Osteocyte (in vitro differentiated cells): ENCODE measurements around the gene DLG5. TPM values are rescaled to one million over a fixed set of nuclear protein-coding genes. Genes with fewer than 3 reads are reported as not detected.
A peak's percentile ranks its signal among the peaks of the same experiment; 100 is the strongest.

ENCODE experiments used
- DNase-seq: peaks from one replicate; pipeline ENCODE4 v3.0.0; 2021; ENCODE audit warnings: mixed read lengths; ENCODE audit not compliant: unreplicated experiment; ENCODE audit errors: extremely low spot score
- H3K27ac Mint-ChIP-seq: one replicate; pipeline ENCODE4 v1.8.0; 2021; ENCODE audit warnings: mild to moderate bottlenecking, mixed read lengths; ENCODE audit not compliant: unreplicated experiment
- H3K27me3 Mint-ChIP-seq: one replicate; pipeline ENCODE4 v1.8.0; 2021; ENCODE audit warnings: mixed read lengths; ENCODE audit not compliant: unreplicated experiment
- H3K36me3 Mint-ChIP-seq: one replicate; pipeline ENCODE4 v1.8.0; 2021; ENCODE audit warnings: mixed read lengths; ENCODE audit not compliant: unreplicated experiment
- H3K4me1 Mint-ChIP-seq: one replicate; pipeline ENCODE4 v1.8.0; 2021; ENCODE audit warnings: mixed read lengths; ENCODE audit not compliant: unreplicated experiment
- H3K4me3 Mint-ChIP-seq: one replicate; pipeline ENCODE4 v1.8.0; 2021; ENCODE audit warnings: mild to moderate bottlenecking, moderate library complexity, mixed read lengths; ENCODE audit not compliant: unreplicated experiment
- H3K9me3 Mint-ChIP-seq: one replicate; pipeline ENCODE4 v1.8.0; 2021; ENCODE audit warnings: mixed read lengths; ENCODE audit not compliant: unreplicated experiment
- total RNA-seq: library from RNA; stranded (reverse); gene quantifications from 2 replicates; pipeline ENCODE4 v1.2.1, GENCODE V29; 2021
- TF ChIP-seq, protein P1 (sequence below): fragments of 200-600 bp; sonication (generic); IDR thresholded peaks from 2 replicates; pipeline ENCODE4 v1.5.0; 2021; ENCODE audit warnings: antibody characterized with exemption, mild to moderate bottlenecking, moderate library complexity

DLG5 gene
- total RNA-seq, 1 donor from 2014 or later, result 69.8 TPM

DNA sequence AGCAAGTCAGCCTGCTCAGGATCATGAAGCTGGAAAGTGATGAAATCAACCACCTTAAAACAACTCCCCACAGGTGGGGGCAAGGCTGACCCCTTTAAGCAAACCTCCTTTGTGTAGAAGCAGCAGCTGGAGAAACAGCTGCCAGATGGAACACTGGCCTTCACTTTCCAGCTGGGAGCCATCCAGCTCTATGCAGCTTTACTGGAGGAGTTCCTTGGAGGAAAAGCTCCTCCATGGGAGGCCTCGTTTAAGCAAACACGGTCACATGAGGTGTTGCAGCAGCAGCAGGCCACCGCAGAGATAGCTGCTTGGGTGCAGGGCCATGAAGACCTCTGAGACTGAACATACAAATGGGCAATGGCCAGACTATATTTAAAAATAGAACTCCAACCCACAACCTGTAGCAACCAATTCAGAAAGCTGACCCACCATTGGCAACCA, 13.0 kb upstream of the DLG5 start:
- no peak for DNase-seq
- peaks cover 38% of the 10 kb centered on the region for H3K4me1 Mint-ChIP-seq
- TF ChIP-seq, protein P1, sequence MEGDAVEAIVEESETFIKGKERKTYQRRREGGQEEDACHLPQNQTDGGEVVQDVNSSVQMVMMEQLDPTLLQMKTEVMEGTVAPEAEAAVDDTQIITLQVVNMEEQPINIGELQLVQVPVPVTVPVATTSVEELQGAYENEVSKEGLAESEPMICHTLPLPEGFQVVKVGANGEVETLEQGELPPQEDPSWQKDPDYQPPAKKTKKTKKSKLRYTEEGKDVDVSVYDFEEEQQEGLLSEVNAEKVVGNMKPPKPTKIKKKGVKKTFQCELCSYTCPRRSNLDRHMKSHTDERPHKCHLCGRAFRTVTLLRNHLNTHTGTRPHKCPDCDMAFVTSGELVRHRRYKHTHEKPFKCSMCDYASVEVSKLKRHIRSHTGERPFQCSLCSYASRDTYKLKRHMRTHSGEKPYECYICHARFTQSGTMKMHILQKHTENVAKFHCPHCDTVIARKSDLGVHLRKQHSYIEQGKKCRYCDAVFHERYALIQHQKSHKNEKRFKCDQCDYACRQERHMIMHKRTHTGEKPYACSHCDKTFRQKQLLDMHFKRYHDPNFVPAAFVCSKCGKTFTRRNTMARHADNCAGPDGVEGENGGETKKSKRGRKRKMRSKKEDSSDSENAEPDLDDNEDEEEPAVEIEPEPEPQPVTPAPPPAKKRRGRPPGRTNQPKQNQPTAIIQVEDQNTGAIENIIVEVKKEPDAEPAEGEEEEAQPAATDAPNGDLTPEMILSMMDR, result no peak

DNA sequence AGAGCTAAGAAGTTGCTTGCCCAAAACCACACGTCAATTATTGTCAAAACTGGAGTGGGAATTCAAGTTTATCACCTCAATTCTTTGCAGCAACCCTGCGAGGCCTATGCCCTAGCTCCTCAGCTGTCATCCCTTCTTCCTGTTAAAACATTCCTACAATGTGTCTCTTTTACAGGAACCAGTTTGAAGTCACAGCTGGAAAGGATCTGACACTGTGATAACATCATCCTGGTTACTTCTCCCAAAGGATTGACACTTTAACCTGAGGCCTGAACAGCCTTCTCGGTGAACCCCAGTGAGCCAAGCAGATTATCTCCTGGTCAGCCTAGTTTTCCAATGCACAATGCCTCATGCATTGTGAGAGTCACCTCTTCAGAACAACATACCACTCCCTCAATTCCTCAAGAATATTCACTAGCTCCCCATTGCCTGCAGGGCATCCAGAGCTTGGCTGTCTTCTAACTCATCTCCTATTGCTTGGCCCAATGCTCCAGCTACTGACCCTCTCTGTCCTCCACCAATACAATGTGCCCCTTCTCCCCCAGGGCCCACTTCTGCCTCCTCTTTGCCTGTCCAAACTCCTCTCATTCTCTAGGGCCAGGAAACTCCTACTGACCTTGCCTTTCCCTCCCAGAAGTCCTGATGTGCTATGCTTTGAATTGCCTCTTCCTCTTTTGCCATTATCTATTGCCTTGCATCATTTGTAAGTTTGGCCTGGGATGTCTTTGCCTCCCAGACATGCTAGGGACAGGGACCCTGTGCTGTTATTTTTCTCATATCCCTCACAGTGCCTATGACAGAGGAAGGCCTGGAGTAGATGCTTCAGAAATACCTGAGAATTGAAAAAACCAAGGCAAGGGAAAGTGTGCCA, 10.4 kb upstream of the DLG5 start:
- H3K27ac Mint-ChIP-seq, result no peak overlapping the region
- no peak overlapping the region for H3K4me3 Mint-ChIP-seq
- DNase-seq, result no peak
- TF ChIP-seq, protein P1, result no peak
- H3K4me1 Mint-ChIP-seq, result peaks cover 22% of the 10 kb centered on the region
- H3K9me3 Mint-ChIP-seq, result no peaks in the 10 kb centered on the region
- H3K36me3 Mint-ChIP-seq, result no peaks in the 10 kb centered on the region
- no peaks in the 10 kb centered on the region for H3K27me3 Mint-ChIP-seq

More for the DNA sequence above, 13.0 kb upstream of the DLG5 start:
- no peaks in the 10 kb centered on the region for H3K36me3 Mint-ChIP-seq
- H3K9me3 Mint-ChIP-seq, result no peaks in the 10 kb centered on the region
- no peak overlapping the region for H3K4me3 Mint-ChIP-seq
- H3K27me3 Mint-ChIP-seq, result no peaks in the 10 kb centered on the region
- peak overlapping the region; percentile 14 for H3K27ac Mint-ChIP-seq

DNA sequence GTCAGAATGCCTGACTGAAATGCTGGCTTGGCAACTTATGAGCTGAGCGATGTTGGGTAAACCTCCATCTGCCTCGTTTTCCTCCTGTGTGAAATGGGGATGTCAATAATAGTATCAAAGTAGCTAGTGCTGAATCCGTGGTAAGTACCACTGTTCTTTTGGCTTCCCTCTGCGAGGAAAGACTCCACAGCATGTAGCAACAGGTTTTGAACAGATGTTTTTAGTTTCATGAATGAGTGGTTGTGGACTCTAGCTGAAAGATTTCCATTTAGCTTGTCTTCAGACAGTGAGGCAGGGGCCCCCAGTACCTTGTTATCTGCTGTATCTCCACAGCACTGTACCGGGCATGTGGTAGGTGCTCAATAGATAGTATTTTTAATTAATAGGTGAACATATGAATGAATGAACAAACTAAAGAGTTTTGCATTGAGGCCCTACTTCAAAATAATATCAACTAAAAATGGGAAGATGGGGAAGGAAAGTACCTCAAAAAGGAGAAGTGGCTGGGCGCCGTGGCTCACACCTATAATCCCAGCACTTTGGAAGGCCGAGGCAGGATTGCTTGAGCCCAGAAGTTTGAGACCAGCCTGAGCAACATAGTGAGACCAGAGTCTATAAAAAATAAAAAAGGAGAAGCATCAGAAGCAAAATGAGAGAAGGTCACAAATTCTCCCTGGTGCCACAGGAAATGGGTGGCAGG, 5.6 kb upstream of the DLG5 start:
- Mint-ChIP-seq H3K36me3 (no peaks in the 10 kb centered on the region), H3K27ac (no peak overlapping the region), H3K9me3 (no peaks in the 10 kb centered on the region), H3K4me1 (peaks cover 4% of the 10 kb centered on the region), H3K27me3 (peaks cover 2% of the 10 kb centered on the region), H3K4me3 (no peak overlapping the region)
- no peak for DNase-seq
- TF ChIP-seq, protein P1, result no peak

DNA sequence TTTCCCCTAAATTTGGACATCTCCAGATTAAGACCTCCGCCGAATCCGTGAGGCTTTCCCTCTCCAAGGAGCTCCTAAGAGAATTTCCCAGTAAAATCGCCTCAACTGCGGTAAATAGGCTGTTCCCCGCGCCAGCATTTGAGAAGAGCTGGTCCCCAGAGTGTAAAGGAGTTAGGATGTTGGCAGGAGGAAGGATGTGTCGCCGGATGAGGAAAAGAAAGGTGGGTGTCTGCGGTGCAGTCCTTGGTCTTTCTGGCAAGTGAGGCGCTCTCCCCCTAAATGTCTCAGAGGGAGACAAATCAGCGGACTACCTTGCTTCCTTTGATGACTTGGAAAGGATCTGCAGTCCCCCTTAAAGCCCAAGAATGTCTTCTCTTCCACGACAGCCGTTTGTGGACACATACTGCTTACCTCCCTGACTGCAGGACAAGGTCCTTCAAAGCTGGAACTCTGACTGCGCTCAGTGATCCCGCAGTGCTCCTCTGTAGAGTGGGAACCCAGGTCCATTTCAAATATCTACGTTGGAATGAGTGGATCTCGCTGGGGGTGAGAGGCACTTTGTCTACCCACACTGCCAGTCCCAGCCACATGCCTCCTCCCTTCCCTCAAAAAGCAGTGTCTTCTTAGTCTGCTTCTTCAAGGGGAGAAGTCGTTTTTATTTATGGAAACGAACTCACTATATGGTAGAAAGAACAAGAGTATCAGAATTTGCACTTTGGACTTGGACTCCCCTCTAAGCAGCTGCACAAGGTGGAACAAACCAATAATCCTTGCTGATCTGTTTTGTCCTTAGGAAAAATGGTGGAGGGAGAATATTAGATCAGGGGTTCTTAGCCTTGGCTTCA, 1.1 kb upstream of the DLG5 start:
- H3K36me3 Mint-ChIP-seq, result no peaks in the 10 kb centered on the region
- TF ChIP-seq, protein P1, result no peak
- H3K27me3 Mint-ChIP-seq, result peaks cover 2% of the 10 kb centered on the region
- peak overlapping the region; percentile 60 for H3K27ac Mint-ChIP-seq
- peaks cover 22% of the 10 kb centered on the region for H3K4me1 Mint-ChIP-seq
- no peak for DNase-seq
- peak overlapping the region; percentile 74 for H3K4me3 Mint-ChIP-seq
- H3K9me3 Mint-ChIP-seq, result no peaks in the 10 kb centered on the region
